NCI-H748 treated with DMSO at 0.1 percent for 48 hours (cell line): ENCODE data around the gene MAP2K2.

Experiments used
- DNase-seq: peaks from one replicate; lab custom pipeline; 2025; lab: John Stamatoyannopoulos, UW

MAP2K2 gene

GRCh38 chr19:4043966-4044715 lies 79.8 kb downstream of the MAP2K2 start:
- DNase-seq, result no peak

GRCh38 chr19:4043401-4043800 lies 80.5 kb downstream of the MAP2K2 start:
- no peak for DNase-seq

- no peak for DNase-seq
These were observed 81.2 kb downstream of the MAP2K2 start for GRCh38 chr19:4042731-4043082.

GRCh38 chr19:4042064-4042730 lies 81.7 kb downstream of the MAP2K2 start:
- DNase-seq, result no peak
